Gastroesophageal sphincter (tissue), 4 donors: ENCODE results near the gene KTN1. TPM values are rescaled to one million over a fixed set of nuclear protein-coding genes. Genes with fewer than 3 reads are reported as not detected.

ENCODE experiments used
- ATAC-seq: fragments of 150-250 bp; one replicate; pipeline ENCODE4 v1.9.1; 2016; ENCODE audit warnings: mild to moderate bottlenecking, moderate library complexity
- H3K27ac ChIP-seq, 4 donors: fragments of 200-600 bp; sonication (generic) in 3 of 4; 1 replicate in 3 of 4; 2 replicates in 1 of 4; pipeline ENCODE4 v1.5.1; 2016 to 2019
- H3K27me3 ChIP-seq: fragments of 200-600 bp; sonication (generic); one replicate; pipeline ENCODE4 v1.5.1; 2019
- H3K36me3 ChIP-seq, 2 donors: fragments of 200-600 bp; sonication (generic); one replicate each; pipeline ENCODE4 v1.5.1; 2019; ENCODE audit warnings: control low read depth in 1 of 2
- H3K4me1 ChIP-seq, 3 donors: fragments of 200-600 bp; sonication (generic); 1 replicate in 2 of 3; 2 replicates in 1 of 3; pipeline ENCODE4 v1.5.1; 2016 to 2019; ENCODE audit warnings: control low read depth in 2 of 3
- H3K4me3 ChIP-seq, 2 donors: fragments of 200-600 bp; sonication (generic); one replicate each; pipeline ENCODE4 v1.5.1; 2019; ENCODE audit warnings: mild to moderate bottlenecking in 1 of 2, moderate library complexity in 1 of 2
- H3K9me3 ChIP-seq, 3 donors: fragments of 200-600 bp; sonication (generic); one replicate each; pipeline ENCODE4 v1.5.1; 2017 to 2019; ENCODE audit warnings: control low read depth in 2 of 3
- CTCF ChIP-seq, 4 experiments: fragments of 200-600 bp in 2 of 4; fragments of 450-650 bp in 2 of 4; sonication (generic) in 1 of 4; IDR thresholded peaks; one replicate each; pipeline ENCODE4 v1.5.1; 2017 to 2019; ENCODE audit warnings: antibody characterized with exemption in 4 of 4, mild to moderate bottlenecking in 2 of 4, moderate library complexity in 2 of 4
- EP300 ChIP-seq: sonication (generic); formaldehyde crosslinking; IDR thresholded peaks from one replicate; pipeline ENCODE4 v1.6.1; 2017; ENCODE audit warnings: antibody characterized with exemption, mild to moderate bottlenecking
- POLR2A ChIP-seq, 2 donors: fragments of 450-650 bp; IDR thresholded peaks; one replicate each; pipeline ENCODE4 v1.6.1; 2017; ENCODE audit warnings: antibody characterized with exemption in 2 of 2, mild to moderate bottlenecking in 2 of 2, moderate library complexity in 1 of 2
- POLR2AphosphoS5 ChIP-seq: sonication (generic); formaldehyde crosslinking; IDR thresholded peaks from one replicate; pipeline ENCODE4 v1.6.1; 2017; ENCODE audit warnings: antibody characterized with exemption
- WGBS, 2 donors: methylation state at CpG; one replicate each; pipeline ENCODE4 v1.1.5; 2018; ENCODE audit warnings: low coverage in 1 of 2; 5-methylcytosine and 5-hydroxymethylcytosine counted together
- total RNA-seq, 4 donors: library from RNA; depleted of rRNA; stranded (reverse); fragments of >200 nt; gene quantifications; one replicate each; pipeline ENCODE4 v1.1.0, GENCODE V29; 2016

KTN1 gene
- total RNA-seq, 4 donors from 2014 or later, result 144 to 204 (median 171) TPM

DNA sequence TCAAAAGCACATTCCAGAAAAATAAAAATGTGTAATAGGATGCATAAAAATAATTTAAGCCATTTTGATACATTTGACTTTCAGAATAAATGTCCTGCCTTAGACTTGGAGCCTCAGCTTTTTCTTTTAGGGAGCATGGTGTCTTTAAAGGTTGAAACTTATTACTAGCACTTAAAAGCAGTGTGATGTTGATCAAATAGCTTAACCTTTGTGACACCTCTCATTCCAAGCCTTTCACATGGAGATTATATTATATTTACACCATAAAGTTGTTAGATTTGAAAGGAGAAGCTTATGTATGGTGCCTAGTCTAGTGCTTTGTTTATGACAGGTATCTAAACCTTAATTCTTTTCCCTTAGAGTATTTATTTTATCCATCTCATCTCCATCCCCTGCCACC is 61.9 kb downstream of the KTN1 start:
- peaks cover 9 to 64% of the 10 kb centered on the region in 2 donors for H3K36me3 ChIP-seq
- no peak for TF ChIP-seq POLR2AphosphoS5
- TF ChIP-seq EP300, result no peak
- TF ChIP-seq POLR2A (IDR thresholded peaks at IDR 0.05), result no peak
- no peak for TF ChIP-seq CTCF (IDR thresholded peaks at IDR 0.05)
- no peaks in the 10 kb centered on the region for H3K9me3 ChIP-seq
- ATAC-seq, result no peak
- H3K27ac ChIP-seq, result no peak overlapping the region
- no peaks in the 10 kb centered on the region for H3K4me1 ChIP-seq
- no peaks in the 10 kb centered on the region for H3K27me3 ChIP-seq
- H3K4me3 ChIP-seq, result no peak overlapping the region

GRCh38 chr14:55645145-55645544 is 65.1 kb downstream of the KTN1 start:
- peaks cover 9 to 63% of the 10 kb centered on the region in 2 donors for H3K36me3 ChIP-seq
- no peak for TF ChIP-seq EP300
- no peak for TF ChIP-seq CTCF (IDR thresholded peaks at IDR 0.05)
- TF ChIP-seq POLR2AphosphoS5, result no peak
- no peak for TF ChIP-seq POLR2A (IDR thresholded peaks at IDR 0.05)
- ATAC-seq, result no peak

DNA sequence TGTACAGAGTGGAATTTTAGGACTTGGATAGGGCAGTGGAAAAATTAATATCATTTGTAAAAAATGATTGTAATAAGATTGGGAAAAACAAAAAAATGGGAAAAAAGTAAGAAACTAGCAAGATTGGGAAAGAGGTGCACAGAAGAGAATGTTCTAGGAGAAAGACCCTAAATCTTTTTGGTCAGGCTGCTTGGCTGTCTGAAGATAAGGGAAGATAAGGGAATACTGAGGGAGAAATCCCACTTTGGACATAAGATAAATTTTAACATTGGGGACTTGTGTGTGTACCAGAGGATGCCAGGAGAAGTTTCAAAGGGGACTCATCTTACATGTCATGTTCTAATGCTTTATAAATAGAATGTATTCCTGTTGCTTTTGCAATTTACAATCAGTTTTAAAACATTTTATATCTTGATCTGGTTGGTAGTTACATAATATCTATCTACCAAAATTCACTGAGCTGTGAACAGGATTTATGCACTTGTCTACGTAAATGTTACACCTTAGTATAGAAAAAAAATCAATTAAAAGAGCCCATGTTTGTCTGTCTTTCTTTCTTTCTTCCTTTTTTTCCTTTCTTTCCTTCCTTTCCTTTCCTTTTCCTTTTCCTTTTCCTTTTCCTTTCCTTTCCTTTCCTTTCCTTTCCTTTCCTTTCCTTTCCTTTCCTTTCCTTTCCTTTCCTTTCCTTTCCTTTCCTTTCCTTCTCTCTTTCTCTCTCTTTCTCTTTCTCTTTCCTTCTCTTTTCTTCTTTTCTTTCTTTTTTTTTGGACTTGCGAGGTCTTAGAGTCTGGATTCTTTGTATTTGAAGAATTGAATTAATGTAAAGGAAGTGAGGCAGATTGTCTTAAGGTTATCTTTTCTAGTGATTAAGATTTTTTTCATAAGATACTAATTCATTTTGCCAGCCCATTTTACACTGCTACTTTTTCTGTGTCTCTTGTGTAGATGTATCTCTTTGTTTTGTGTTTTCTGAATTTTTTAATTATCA is 66.1 kb downstream of the KTN1 start:
- TF ChIP-seq CTCF (IDR thresholded peaks at IDR 0.05) (no peak), POLR2AphosphoS5 (no peak), POLR2A (IDR thresholded peaks at IDR 0.05) (no peak), EP300 (no peak)
- no peaks in the 10 kb centered on the region for H3K27me3 ChIP-seq
- H3K9me3 ChIP-seq, result no peaks in the 10 kb centered on the region
- WGBS, 2 donors, result 93 to 100% methylated on average over 2 of the region's 2 CpGs
- no peaks in the 10 kb centered on the region for H3K4me1 ChIP-seq
- no peak for ATAC-seq
- H3K36me3 ChIP-seq, result peaks cover 4 to 63% of the 10 kb centered on the region in 2 donors
- no peak overlapping the region for H3K27ac ChIP-seq
- no peak overlapping the region for H3K4me3 ChIP-seq

More at GRCh38 chr14:55645145-55645544, 65.1 kb downstream of the KTN1 start:
- Histone ChIP-seq H3K4me1 (no peaks in the 10 kb centered on the region), H3K4me3 (no peak overlapping the region), H3K27me3 (no peaks in the 10 kb centered on the region), H3K9me3 (no peaks in the 10 kb centered on the region), H3K27ac (no peak overlapping the region)
- WGBS, 2 donors, result 50 to 67% methylated on average over 1 of the region's 1 CpG

- WGBS, 2 donors, result 96 to 100% methylated on average over 1 of the region's 1 CpG
- TF ChIP-seq CTCF (IDR thresholded peaks at IDR 0.05), result no peak
- no peak for TF ChIP-seq EP300
- no peak for TF ChIP-seq POLR2AphosphoS5
- TF ChIP-seq POLR2A (IDR thresholded peaks at IDR 0.05), result no peak
- H3K27ac ChIP-seq, result no peak overlapping the region
- no peaks in the 10 kb centered on the region for H3K4me1 ChIP-seq
- H3K27me3 ChIP-seq, result no peaks in the 10 kb centered on the region
- peaks cover 0 to 80% of the 10 kb centered on the region in 2 donors for H3K36me3 ChIP-seq
- H3K4me3 ChIP-seq, result no peak overlapping the region
- ATAC-seq, result no peak
- no peaks in the 10 kb centered on the region for H3K9me3 ChIP-seq
Measured at GRCh38 chr14:55650992-55651391, 71.0 kb downstream of the KTN1 start.

GRCh38 chr14:55654243-55654642 is 74.2 kb downstream of the KTN1 start:
- H3K27ac ChIP-seq, result no peak overlapping the region
- H3K27me3 ChIP-seq, result no peaks in the 10 kb centered on the region
- no peaks in the 10 kb centered on the region for H3K9me3 ChIP-seq
- peaks cover 0 to 92% of the 10 kb centered on the region in 2 donors for H3K36me3 ChIP-seq
- ATAC-seq, result no peak
- no peaks in the 10 kb centered on the region for H3K4me1 ChIP-seq
- H3K4me3 ChIP-seq, result no peak overlapping the region
- WGBS, 2 donors, result 50 to 84% methylated on average over 2 of the region's 2 CpGs
- TF ChIP-seq CTCF (IDR thresholded peaks at IDR 0.05), result no peak
- no peak for TF ChIP-seq POLR2AphosphoS5
- no peak for TF ChIP-seq EP300
- no peak for TF ChIP-seq POLR2A (IDR thresholded peaks at IDR 0.05)
